Hematopoietic multipotent progenitor cell treated with erythropoietin and hydrocortisone succinate and interleukin-3 and kit ligand, for 15 days (in vitro differentiated cells): ENCODE results near the gene GABBR1.

Source experiments
- DNase-seq: peaks from one replicate; pipeline ENCODE4 v3.0.0-alpha.2; 2015; ENCODE audit warnings: low spot score

Gene GABBR1

DNA sequence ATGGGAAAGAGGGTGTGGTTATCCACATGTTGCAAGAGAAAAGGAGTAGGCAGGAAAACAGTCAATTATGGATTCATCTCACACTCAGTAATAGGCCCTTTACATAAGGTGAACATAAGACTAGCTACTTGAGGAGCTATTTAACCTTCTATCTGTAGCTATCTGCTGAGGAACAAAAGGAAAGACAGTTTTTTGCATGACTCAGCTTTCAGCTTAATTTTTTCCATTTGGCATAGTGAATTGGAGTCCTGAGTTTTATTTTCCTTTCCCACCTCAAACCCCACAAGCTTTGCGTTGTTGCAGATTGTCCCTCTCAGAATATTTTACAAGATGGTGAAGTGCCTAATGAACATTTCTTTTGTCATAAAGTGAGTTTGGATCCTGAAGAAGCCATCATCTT is 105.9 kb downstream of the GABBR1 start:
- DNase-seq, result no peak

DNA sequence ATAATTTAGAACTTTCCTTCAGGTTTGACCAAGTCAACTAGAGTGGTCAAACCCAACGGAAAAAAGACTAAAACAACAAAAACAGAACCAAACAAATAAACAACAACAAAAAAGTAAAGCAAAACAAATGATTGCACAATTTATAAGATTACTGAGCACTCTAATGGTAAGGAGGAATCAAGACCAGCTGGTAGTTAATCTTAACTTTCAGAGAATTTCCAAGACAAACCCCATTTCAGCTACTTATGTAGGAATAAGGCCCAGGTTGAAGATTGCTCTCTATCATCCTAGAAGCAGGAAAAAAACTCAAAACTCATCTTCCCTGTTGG is 107.7 kb downstream of the GABBR1 start:
- no peak for DNase-seq

DNA sequence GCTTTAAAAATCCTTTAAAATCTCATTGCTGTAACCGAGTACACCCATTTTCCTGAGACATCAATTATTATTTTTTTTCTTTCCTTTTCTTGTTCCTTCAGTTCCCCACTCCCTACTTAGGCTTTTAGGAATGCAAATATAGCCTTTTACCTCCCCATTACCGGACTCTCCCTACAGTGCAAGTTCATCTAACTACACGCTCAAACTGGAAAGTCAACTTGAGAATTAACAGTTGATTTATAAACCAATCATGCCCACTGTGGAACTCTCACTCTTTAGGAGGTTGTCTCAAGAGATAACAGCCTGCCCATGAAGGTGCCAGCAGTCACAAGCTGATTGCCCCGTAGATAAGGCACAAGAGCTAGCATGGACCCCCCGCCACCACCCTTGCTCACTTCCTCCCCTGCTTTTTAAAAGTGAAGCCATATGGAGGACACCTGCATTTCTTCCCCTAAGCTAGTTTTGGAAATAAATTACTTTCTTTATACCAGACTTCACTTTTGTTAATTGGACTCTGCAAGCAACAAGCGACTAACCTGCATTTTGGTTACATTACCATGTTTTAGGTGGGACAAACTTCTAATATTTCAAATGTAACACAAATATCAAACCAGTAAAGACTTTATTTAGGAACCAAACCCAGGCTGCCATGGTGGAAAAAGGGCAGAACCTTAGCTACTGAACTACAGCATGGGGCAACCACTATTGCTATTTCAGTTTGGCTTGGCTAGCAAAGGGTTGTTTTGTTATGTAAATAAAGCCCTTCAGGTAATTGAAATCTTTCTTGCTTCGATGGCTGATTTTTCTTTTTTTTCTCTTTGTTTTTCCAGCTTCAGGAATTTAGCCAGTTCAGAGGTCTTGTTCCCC is 108.3 kb downstream of the GABBR1 start:
- DNase-seq, result no peak

DNA sequence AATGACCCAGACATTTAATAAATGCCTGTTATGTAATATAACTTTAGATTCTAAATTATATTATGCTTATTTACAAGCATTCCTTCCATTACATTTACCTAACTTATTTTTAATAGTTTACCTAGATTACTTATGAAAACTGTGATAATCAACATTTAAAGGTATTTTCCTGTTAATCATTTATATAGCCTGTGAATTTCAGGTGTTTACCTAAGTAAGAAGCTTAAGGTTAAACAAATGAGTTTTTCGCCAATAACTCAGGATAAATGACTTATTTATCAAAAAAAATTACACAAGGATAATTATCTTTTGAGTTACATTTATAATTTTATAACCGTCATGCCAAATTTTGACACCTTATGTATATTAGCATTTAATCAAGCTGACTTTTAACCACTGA is 108.9 kb downstream of the GABBR1 start:
- DNase-seq, result no peak

DNA sequence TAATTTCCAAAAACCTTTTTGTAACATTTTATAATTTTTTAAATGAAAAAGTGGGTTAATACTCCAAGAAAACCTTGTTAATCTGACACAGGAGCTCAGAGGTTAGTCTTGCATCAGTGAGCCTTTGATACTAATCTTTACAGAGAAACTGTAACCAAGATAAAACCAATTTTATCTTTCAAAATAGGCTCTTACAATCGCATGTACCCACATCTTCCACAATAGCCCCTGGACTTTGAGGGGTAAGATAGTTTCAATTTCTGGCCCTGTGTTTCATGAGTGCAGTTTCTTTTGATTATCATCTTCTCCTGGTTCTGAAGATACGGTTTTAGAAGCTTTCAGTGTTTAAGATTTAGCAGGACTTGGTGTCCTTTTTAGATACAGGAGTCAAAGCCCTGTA is 110.8 kb downstream of the GABBR1 start:
- DNase-seq, result no peak

DNA sequence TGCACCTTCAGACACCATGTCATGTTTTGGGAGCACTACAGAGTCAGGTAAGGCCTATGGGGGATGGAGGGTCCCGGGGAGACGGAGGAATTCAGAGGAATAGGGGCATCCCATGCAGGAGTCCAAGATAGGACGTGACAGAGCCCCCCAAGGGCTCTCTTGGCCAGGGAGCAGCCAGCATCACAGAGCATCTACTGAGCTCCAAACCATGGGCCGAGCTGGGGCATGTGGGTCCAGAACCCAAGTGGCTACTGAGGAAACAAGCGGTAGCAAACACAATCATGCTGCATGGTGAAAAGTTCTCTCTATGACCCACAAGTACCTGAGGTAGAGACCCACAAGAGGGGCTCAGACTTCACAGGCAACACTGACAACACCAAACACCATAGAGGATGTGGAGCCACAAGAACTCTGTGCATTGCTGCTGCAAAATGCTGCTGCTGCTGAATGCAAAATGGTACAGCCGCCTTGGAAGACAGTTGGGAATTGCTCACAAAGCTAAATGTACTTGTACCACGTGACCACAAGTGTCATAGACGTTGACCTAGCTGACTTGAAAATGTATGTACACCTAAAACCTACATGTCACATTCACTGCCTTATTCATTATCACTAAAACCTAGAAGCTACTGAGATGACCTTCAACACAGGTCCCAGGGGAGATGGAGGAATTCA is 111.8 kb downstream of the GABBR1 start:
- DNase-seq, result no peak

DNA sequence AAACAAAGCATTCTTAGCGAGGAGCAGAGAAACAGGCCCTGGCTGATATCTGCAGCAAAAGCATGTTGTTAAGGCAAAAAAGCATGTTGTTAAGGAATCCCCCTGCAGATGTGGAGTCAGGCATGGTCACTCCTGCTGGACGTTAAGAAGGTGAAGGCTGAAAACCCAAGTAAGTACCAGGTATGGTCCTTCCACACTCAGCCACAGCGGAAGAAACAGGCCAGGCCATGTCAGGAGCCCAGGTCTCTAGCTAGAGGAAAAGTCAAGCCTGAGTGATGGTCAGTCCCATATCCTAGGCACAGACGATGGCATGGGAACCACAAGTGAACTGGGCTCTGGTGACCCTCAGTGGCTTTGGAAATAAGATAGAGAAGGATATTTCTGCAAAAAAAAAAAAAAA is 112.8 kb downstream of the GABBR1 start:
- no peak for DNase-seq

DNA sequence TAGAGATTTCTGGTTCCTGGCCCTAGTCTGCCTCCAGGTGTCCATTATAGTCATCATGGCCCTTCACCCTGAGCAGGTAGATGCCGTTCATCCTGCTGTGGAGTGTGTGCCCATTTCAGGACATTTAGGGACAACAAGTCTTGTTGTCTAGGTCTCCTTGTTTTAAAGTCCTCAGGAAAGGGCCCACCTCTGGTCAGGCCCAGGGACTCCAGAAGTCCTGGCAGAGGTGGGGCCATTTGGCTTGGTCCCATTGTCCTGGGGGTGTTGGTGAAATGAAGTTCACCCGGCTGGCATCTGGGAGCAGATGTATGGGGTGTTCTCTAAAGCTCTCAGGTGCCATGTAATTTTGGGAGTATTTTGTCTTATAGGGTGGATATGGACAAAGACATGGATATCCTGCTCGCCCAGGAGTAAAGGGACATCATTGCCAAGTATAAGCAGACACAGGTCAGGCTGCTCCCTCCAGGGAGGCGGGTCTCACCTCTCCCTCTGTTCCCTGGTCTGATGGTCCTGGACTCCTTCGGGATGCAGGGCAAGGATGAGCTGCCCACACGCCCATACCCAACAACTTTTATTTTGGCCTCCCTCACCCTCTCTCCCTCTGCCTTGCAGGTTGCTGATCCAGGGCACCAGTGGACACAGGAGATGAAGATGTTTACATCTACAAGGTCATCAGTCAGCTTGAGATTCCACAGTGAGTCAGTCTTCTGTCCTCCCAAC is 113.5 kb downstream of the GABBR1 start:
- DNase-seq, result no peak

DNA sequence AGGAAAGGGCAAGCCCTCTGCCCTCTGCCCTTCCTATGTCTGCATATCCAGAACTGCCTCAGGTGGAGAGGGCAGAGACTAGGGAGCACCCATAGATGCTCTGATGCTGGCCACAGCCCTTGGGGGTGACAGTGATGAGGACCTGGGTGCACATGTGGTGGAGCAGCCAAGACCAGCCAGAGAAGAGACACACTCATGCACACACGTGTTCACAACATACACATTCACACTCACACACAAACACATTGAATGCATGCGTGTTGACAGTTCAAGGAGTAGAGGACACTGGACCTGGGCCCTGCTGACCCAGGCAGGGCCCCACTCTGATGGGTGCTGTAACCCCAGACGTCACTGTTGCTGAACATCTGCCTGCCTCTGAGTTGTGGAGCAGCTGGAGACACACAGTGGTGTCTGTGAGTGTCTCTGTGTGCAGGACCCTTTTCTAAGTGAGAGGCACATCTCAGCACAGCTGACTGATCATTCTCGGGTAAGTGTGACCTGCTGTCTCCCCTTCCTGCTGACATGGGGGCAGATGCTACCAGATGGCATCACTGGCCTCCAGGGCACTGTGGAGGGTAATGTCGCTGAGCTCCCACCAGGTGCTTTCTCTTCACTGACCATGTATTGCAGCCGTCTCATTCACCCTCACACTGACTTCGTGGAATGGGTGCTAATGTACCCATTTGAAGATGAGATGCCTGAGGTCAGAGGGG is 115.1 kb downstream of the GABBR1 start:
- DNase-seq, result no peak

DNA sequence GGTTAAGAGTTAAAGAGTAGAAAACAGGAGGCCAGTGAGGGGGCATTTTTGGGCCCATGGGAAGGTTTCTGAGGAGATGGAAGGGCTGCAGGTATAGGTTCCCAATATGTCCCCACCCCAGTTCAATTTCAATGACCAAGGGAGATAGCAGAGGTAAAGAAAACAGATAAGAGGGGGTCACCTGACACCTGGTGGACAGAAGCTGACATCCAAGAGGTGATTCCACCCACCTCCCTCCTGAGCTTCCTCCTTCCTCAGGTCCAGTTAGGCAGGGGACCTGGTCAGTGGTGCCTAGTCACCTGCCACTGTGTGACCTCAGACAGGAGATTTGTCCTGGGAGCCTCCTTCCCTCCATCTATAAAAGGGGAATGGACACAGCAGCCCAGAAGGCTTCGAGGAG is 115.7 kb downstream of the GABBR1 start:
- DNase-seq, result no peak

DNA sequence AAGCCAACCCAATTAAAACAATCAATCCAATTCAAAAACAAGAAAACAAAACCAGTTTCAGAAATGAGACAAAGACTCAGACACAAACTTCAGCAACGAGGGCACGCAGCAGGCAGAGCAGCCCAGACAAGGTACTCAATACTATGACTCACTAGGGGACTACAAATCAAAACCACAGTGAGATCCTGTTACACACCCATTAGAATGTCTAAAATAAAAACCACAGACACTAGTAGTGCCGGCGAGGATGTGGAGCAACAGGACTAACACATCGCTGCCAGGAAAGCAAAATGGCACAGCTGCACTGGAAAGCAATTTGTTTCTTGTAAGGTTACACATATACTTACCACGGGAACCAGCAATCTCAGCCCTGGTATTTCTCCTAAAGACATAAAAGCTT is 116.9 kb downstream of the GABBR1 start:
- DNase-seq, result no peak

DNA sequence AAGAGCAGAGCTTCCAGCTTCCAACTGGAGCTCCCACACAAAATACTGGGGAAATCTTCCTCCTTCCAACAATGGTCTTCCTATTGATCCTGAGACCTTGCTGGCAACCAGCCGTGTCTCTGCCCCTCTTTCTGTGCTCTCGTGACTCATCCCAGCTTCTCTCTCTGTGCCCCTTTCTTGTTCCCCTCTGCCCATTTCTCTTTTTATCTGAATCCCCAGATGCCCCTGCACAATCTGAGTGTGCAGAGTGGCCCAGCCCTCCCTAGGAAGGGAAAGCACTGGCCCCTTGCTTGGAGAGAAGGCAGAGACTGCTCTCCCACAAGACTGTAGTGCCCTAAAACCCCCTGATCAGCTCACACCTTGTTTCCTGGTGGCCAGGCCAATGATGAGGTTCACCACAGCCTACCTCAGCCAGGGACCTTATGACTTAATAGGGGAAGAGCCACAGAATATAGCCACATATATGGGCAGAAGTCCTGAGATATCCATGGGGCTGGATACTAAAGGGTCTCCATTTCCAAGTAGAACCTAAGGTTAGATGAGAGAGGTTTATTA is 122.2 kb downstream of the GABBR1 start:
- no peak for DNase-seq

DNA sequence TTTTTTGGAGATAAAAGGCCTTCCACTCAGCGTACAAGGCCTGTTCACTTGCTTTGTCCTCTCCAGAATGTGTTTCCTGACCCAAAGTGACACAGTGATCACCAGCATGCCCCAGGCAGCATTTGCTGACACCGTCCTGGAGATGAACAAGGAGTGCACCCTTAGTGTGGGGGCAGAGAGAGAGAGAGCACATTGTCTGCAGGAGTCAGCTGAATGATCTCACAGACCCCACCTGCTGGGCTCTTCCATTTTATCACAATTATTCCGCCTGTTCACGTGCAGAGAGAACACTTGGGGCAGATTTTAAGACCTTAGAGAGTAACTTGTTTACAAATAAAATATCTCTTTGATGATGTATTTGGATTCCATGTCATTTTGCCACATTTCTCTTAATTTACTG is 122.8 kb downstream of the GABBR1 start:
- no peak for DNase-seq
